Measurements from ENCODE around the gene KLRF2.

KLRF2 gene

GRCh38 chr12:9943240-9943639 lies 62.0 kb downstream of the KLRF2 start:
- DNase-seq = no peak

GRCh38 chr12:9944391-9944790 lies 63.1 kb downstream of the KLRF2 start:
- DNase-seq = no peak
